HG03571 (cell line): ENCODE measurements around the gene PARP3.
"Not testable (repeated sequence)": the region's sequence is repeated elsewhere in the genome, so short reads cannot be mapped to it uniquely, and the experiment has no call there.

ENCODE experiments used
- ATAC-seq: cut with Tn5 transposase; IDR thresholded peaks from one replicate; pipeline ENCODE4 v1.9.1; 2021; ENCODE audit not compliant: unreplicated experiment

Gene PARP3

GRCh38 chr3:51941798-51942602 lies at the start of gene PARP3, which contains the start of gene RRP9:
Gene PARP3, plus strand, starts transcription at chr3:51942363. Its CDS starts 993 bp downstream, at chr3:51943356.
Gene RRP9, minus strand, starts transcription at chr3:51941904. Its CDS starts 37 bp downstream, at chr3:51941867.
- ATAC-seq, result peak; percentile 93

- no peak for ATAC-seq
Measured at GRCh38 chr3:51894391-51894790, 47.8 kb upstream of the PARP3 start.

GRCh38 chr3:51894939-51895338 lies 47.2 kb upstream of the PARP3 start:
- ATAC-seq, result no peak

GRCh38 chr3:51896607-51897305 lies 45.4 kb upstream of the PARP3 start:
- ATAC-seq, result no peak

GRCh38 chr3:51897391-51897790 lies 44.8 kb upstream of the PARP3 start:
- no peak for ATAC-seq

DNA sequence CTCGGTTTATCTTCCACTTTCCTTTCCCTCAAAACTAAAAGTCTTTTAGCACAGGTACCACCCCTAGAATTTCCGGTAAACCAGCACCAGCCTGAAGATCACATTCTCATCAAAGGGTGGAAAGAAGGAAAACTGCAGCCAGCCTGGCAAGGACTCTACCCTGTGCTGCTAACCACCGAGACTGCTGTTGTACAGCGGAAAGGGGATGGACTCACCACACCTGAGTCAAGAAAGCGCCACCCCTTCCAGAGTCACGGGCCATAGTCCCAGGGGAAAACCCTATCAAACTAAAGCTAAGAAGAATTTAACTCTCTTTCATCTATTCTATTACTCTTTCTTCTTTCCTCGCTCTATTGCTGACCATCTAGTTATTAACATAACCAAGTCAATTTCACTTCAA lies 42.1 kb upstream of the PARP3 start:
- ATAC-seq, result not testable (repeated sequence)

DNA sequence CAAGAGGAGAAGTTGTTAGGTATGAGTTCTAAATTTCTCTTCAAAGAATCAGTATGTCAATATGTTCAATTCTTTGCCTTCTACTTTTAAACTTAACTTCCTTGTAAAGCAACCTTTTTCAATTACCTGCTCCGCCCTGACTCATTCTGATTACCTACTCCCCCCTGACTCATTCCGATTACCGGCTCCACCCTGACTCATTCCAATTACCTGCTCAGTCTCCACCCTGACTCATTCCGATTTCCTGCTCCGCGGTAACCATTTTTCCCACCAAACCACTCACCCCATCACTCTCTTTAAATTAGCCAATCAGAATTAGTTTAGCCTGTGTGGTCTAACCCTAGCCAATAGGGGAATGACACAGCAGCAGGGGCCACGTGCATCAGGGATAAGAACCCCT lies 39.8 kb upstream of the PARP3 start:
- ATAC-seq, result not testable (repeated sequence)

- ATAC-seq, result no peak
Measured at GRCh38 chr3:51904034-51904823, 37.9 kb upstream of the PARP3 start.

GRCh38 chr3:51908026-51908425 lies 34.1 kb upstream of the PARP3 start:
- no peak for ATAC-seq

- no peak for ATAC-seq
Measured at GRCh38 chr3:51916418-51916817, 25.7 kb upstream of the PARP3 start.

DNA sequence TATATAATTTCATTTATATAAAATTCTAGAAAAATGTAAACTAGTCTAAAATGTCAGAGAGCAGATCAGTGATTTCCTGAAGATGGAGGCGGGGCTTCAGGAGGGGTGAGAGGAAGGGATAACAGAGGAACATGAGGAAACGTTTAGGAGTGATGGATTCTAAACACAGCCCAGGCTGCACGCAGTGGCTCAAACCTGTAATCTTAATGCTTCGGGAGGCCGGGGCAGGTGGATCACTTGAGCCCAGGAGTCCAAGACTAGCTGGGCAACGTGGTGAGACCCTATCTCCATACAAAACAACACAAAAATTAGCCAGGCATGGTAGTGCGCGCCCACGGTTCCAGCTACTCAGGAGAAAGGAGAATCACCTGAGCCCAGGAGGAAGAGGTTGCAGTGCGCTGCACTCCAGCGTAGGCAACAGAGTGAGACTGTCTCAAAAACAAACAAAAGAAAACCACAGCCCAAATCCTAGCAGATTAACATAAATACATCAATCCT lies 21.0 kb upstream of the PARP3 start:
- no peak for ATAC-seq

DNA sequence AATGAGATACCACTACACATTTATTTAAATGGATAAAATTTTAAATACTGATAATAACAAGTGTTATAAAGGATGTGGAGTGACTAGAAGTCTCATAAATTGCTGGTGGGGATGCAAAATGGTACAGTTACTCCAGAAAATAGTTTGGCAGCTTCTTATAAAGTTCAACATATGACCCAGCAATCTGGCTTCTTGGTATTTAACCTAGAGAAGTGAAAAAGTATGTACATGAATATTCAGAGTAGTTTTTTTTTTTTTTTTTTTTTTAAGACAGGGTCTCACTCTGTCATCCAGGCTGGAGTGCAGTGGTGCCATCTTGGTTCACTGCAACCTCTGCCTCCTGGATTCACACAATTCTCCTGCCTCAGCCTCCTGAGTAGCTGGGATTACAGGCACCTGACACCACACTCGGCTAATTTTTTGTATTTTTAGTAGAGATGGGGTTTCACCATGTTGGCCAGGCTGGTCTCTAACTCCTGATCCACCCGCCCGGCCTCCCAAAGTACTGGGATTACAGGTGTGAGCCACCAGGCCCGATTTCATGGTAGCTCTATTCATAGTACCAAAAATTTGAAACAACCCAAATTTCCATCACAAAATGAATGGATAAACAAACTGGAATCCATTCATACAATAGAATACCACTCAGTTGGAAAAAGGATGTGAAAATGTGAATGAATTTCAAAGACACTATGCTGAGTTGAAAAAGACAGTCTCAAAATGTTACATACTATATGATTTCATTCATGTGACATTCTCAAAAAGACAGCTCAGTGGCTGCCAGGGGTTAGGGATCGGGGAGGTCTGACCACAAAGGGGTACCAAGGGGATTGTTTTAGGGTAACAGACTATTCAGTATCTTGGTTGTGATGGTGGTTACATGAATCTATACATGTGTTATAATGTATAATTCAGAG lies 14.8 kb upstream of the PARP3 start:
- ATAC-seq, result no peak

GRCh38 chr3:51928438-51928837 lies 13.7 kb upstream of the PARP3 start:
- ATAC-seq, result no peak

DNA sequence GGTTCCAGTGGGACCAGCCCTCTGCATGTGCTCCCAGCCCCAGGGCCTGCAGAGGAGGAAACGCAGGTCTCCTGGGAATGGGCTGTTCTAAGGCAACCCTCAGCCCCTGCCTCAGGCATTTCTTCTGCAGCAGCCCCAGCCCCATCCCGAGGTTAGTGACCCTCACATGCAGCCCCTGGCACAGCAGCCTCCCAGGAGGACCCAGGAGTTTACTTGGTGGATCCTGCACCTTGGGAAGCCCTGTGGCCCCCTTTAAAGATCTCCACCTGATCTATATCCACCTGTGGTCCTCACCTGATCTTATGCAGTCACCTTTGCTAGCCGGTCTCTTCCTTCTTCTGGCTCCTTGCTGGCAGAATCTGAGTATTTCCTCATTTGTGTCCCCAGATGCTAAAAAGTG lies 13.2 kb upstream of the PARP3 start:
- ATAC-seq, result not testable (repeated sequence)

GRCh38 chr3:51929420-51930003 lies 12.7 kb upstream of the PARP3 start:
- no peak for ATAC-seq

DNA sequence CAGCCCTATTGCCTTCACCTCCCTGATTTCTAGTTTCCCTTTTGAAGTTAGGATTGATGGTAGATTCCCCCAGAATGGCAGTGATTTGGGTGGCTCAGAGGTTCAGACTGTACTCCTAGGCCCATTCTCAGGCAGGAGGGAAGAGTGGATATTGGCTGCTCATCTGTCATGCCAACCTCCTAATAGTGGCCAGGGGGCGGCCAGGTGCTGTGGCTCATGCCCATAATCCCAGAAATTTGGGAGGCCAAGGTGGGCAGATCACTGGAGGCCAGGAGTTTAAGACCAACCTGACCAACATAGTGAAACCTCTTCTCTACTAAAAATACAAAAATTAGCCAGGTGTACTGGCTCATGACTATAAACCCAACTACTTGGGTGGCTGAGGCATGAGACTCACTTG lies 11.7 kb upstream of the PARP3 start:
- no peak for ATAC-seq

DNA sequence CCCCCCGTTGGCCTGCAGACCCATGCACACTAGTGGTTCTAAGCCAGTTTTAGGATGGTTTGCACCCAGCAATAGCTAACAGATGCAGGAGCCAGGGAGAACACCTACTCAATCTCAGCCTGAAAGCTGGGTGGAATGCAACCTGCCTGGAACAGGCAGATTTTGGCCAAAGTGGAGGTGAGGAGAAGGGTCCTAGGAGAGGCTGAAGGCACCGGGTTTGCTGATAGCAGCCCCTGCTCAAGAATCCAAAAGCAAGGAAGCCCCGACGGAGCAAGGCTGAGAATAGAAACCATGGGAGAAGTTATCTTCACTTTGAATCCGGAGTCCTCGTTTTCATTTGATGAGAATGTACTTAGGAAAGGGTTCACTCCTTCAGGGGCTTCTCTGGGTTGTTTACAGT lies 10.4 kb upstream of the PARP3 start:
- ATAC-seq, result no peak

DNA sequence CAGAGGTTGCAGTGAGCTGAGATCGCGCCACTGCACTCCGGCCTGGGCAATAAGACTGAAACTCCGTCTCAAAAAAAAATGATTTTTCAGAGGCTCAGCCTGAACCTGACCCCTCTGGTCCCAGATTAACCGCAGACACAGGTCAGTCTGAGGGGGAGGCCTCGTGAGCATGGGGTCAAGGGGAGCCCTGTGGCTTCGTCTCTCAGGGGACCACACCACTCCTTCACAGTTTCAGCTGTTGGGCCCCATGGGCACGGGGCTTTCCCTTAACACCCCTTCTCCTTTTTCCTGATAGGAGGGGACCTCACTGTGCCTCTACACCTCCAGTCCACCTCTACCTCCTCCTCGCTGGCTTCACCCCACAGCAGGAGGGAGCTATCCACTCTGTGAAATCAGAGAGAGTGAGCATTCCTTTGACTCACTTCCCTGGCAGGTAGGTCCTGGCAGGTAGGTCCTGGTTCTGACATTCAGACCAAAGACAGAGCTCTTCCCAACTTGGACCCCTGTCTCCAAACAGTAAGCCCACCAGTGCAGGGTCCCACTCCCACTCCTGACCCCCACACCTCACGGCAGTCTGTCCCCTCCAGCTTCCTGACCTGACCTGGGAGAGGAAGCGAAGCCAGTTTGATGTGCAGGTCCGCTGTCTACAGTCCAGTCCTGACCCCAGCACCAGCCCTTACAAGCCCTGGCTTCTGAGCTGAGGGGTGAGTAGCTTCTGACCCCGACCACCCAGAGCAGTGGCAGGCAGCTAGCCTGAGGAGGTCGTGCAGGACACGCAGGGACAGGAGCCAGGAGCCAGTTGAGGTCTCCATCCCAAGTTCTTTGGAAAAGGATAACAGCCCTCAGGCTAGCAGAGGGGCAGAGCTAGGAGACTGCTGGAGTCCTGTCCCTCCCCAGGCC lies 9.4 kb upstream of the PARP3 start:
- ATAC-seq, result no peak
